Thyroid gland (tissue), 4 donors: Measurements from ENCODE around the gene MBD3L5.

Experiments
- POLR2A ChIP-seq, 2 donors: fragments of 450-650 bp; IDR thresholded peaks; one replicate each; pipeline ENCODE4 v1.6.1; 2017; ENCODE audit warnings: antibody characterized with exemption in 2 of 2, mild to moderate bottlenecking in 2 of 2, moderate library complexity in 1 of 2
- TF ChIP-seq, protein P1 (sequence below), 6 experiments: fragments of 200-600 bp in 3 of 6; fragments of 450-650 bp in 3 of 6; sonication (generic) in 3 of 6; IDR thresholded peaks; one replicate each; pipeline ENCODE4 v1.5.1; 2016 to 2019; ENCODE audit warnings: antibody characterized with exemption in 6 of 6, mild to moderate bottlenecking in 2 of 6, inconsistent platforms in 1 of 6, moderate library complexity in 1 of 6

DNA sequence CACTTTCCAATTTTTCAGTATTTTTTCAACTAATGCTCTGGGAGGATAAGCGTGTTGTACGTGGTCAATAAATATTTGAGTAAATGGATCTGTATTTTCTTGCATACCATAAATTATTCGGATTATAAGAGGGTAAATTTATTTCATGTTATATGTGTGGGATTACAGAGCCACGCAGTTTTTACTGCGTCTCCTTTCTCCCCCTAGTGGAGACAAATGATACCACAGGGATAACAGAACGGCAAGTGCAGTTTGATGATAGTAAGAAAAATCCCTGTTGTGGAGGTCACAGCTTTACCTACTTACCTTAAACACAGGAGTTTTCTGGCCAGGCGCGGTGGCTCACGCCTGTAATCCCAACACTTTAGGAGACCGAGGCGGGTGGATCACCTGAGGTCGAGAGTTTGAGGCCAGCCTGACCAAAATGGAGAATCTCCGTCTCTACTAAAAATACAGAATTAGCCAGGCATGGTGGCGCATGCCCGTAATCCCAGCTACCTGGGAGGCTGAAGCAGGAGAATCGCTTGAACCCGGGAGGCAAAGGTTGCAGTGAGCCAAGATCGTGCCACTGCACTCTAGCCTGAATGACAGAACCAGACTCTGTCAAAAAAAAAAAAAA is 26.0 kb upstream of the MBD3L5 start:
- TF ChIP-seq, protein P1, sequence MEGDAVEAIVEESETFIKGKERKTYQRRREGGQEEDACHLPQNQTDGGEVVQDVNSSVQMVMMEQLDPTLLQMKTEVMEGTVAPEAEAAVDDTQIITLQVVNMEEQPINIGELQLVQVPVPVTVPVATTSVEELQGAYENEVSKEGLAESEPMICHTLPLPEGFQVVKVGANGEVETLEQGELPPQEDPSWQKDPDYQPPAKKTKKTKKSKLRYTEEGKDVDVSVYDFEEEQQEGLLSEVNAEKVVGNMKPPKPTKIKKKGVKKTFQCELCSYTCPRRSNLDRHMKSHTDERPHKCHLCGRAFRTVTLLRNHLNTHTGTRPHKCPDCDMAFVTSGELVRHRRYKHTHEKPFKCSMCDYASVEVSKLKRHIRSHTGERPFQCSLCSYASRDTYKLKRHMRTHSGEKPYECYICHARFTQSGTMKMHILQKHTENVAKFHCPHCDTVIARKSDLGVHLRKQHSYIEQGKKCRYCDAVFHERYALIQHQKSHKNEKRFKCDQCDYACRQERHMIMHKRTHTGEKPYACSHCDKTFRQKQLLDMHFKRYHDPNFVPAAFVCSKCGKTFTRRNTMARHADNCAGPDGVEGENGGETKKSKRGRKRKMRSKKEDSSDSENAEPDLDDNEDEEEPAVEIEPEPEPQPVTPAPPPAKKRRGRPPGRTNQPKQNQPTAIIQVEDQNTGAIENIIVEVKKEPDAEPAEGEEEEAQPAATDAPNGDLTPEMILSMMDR (IDR thresholded peaks at IDR 0.05) = no peak
- TF ChIP-seq POLR2A (IDR thresholded peaks at IDR 0.05) = no peak
